CD4-positive, alpha-beta T cell treated with Interleukin-4 for 4 hours (primary cell): Measurements from ENCODE around the gene FAF1.
"Not testable (repeated sequence)": the region's sequence is repeated elsewhere in the genome, so short reads cannot be mapped to it uniquely, and the experiment has no call there.

Experiments used
- DNase-seq: peaks from one replicate; pipeline ENCODE4 v3.0.0-alpha.2; 2020

FAF1 gene

GRCh38 chr1:50609508-50609907 lies 350.6 kb downstream of the FAF1 start:
- DNase-seq = no peak

GRCh38 chr1:50605186-50605875 lies 354.7 kb downstream of the FAF1 start:
- peak; percentile 6 for DNase-seq

GRCh38 chr1:50604580-50604979 lies 355.5 kb downstream of the FAF1 start:
- no peak for DNase-seq

GRCh38 chr1:50603274-50604271 lies 356.5 kb downstream of the FAF1 start:
- DNase-seq = no peak

GRCh38 chr1:50599546-50599945 lies 360.5 kb downstream of the FAF1 start:
- DNase-seq = no peak

GRCh38 chr1:50595874-50596273 lies 364.2 kb downstream of the FAF1 start:
- no peak for DNase-seq

- no peak for DNase-seq
These were observed 366.6 kb downstream of the FAF1 start for GRCh38 chr1:50593515-50593914.

- DNase-seq = no peak
These were observed 368.5 kb downstream of the FAF1 start for GRCh38 chr1:50591598-50591997.

- no peak for DNase-seq
These were observed 377.7 kb downstream of the FAF1 start for GRCh38 chr1:50582346-50582745.

GRCh38 chr1:50570066-50570468 lies 390.0 kb downstream of the FAF1 start:
- DNase-seq = no peak

- DNase-seq = no peak
These were observed 391.3 kb downstream of the FAF1 start for GRCh38 chr1:50568782-50569181.

GRCh38 chr1:50566405-50566804 lies 393.7 kb downstream of the FAF1 start:
- no peak for DNase-seq

- no peak for DNase-seq
These were observed 395.6 kb downstream of the FAF1 start for GRCh38 chr1:50564417-50564816.

- DNase-seq = no peak
These were observed 398.0 kb downstream of the FAF1 start for GRCh38 chr1:50562106-50562505.

GRCh38 chr1:50559421-50559820 lies 400.6 kb downstream of the FAF1 start:
- no peak for DNase-seq

GRCh38 chr1:50553921-50554320 lies 406.1 kb downstream of the FAF1 start:
- no peak for DNase-seq

- no peak for DNase-seq
These were observed 411.8 kb downstream of the FAF1 start for GRCh38 chr1:50548243-50548642.

GRCh38 chr1:50542362-50542761 lies 417.7 kb downstream of the FAF1 start:
- DNase-seq = no peak

- no peak for DNase-seq
These were observed 421.6 kb downstream of the FAF1 start for GRCh38 chr1:50538476-50538875.

GRCh38 chr1:50531601-50532000 lies 428.5 kb downstream of the FAF1 start:
- DNase-seq = no peak

GRCh38 chr1:50531027-50531426 lies 429.0 kb downstream of the FAF1 start:
- DNase-seq = no peak

- no peak for DNase-seq
These were observed 430.6 kb downstream of the FAF1 start for GRCh38 chr1:50529510-50529909.

- DNase-seq = not testable (repeated sequence)
These were observed 432.1 kb downstream of the FAF1 start for GRCh38 chr1:50527987-50528320.
